Gastrocnemius medialis (tissue), 4 donors: Measurements from ENCODE around the gene EGFLAM.

ENCODE experiments used
- POLR2A ChIP-seq, 2 donors: fragments of 450-650 bp; IDR thresholded peaks; one replicate each; pipeline ENCODE4 v1.6.1; 2017; ENCODE audit warnings: antibody characterized with exemption in 2 of 2, mild to moderate bottlenecking in 2 of 2, moderate library complexity in 2 of 2
- TF ChIP-seq, protein P1 (sequence below), 5 experiments: fragments of 450-650 bp in 3 of 5; fragments of 200-600 bp in 2 of 5; sonication (generic) in 2 of 5; IDR thresholded peaks in 4 of 5; conservative IDR thresholded peaks in 1 of 5; 1 replicate in 4 of 5; 2 replicates in 1 of 5; pipeline ENCODE4 v1.5.1; 2016 to 2019; ENCODE audit warnings: antibody characterized with exemption in 5 of 5, mild to moderate bottlenecking in 3 of 5, moderate library complexity in 3 of 5

DNA sequence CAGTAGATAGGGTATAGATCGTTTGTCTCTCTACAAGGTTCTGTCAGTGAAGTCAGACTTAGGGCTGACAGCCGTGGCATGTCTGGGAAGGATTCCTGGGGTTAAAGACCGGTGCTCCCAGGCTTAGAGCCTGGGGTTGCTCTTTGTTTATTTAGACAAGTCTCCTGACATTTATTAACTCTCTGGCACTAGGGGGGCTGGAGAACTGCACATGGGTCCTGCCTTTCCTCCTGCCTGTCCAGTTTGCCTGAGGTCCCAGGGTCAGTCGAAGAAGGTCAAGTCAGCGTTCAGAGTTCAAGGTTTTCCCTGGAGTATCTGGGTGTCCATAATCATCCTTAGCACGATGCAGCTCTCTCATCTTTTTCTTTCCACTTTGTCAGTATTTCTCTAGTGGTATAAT lies 5.6 kb downstream of the EGFLAM start:
- no peak for TF ChIP-seq POLR2A (IDR thresholded peaks at IDR 0.05)
- TF ChIP-seq, protein P1, sequence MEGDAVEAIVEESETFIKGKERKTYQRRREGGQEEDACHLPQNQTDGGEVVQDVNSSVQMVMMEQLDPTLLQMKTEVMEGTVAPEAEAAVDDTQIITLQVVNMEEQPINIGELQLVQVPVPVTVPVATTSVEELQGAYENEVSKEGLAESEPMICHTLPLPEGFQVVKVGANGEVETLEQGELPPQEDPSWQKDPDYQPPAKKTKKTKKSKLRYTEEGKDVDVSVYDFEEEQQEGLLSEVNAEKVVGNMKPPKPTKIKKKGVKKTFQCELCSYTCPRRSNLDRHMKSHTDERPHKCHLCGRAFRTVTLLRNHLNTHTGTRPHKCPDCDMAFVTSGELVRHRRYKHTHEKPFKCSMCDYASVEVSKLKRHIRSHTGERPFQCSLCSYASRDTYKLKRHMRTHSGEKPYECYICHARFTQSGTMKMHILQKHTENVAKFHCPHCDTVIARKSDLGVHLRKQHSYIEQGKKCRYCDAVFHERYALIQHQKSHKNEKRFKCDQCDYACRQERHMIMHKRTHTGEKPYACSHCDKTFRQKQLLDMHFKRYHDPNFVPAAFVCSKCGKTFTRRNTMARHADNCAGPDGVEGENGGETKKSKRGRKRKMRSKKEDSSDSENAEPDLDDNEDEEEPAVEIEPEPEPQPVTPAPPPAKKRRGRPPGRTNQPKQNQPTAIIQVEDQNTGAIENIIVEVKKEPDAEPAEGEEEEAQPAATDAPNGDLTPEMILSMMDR (IDR thresholded peaks at IDR 0.05 in 4 of 5, conservative IDR thresholded peaks at IDR 0.05 in 1 of 5), result no peak
